ENCODE results near the gene MIOX. TPM values are rescaled to one million over a fixed set of nuclear protein-coding genes. Genes with fewer than 3 reads are reported as not detected.

The MIOX gene
- total and polyA plus RNA-seq, 9 of the 15 experiments (the other 6 are each of a cell fraction or from before 2014, with no cell fraction given): 0.08 TPM; not detected in 8

DNA sequence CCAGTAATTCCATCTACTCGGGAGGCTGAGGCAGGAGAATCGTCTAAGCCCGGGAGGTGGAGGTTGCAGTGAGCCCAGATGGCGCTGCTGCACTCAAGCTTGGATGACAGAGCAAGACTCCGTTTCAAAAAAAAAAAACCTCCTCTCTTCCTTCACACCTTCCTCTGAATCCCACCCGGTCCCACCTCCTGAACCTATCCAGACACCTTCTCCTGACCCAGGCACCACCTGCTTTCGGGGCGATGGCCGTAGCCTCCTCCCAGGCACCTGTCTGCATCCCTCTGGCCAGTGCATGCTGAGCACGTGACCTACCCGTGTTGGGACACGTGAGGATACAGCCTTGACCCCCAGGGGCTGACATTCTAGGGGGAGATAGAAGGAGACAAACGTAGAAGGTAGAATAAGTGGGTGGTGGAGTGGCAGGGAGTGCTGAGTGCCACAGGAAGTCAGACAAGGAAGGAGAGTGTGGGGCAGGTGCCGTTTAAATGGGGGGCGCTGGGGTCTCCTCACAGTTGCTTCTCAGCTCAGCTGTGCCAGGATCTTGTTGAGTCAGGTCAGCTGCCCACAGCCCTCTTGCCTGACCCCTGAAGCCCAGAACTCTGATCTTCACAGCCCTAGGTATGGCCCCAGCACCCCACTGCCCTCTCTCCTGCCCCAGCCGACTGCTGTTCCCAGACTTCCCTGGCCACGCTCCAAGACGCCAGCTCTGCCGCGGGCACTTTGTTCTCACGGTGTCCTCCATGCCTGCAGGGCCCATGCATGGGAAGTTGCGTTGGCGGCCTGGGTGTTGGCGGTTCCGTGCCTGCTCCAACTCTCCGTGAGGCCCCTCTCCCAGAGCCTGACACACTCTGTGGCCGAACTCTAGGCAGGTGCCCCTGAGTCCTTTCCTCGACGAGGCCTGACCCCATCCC is 1.2 kb upstream of the MIOX start:
- H4K20me1 ChIP-seq (replicated peaks; ENCODE audit: control insufficient read depth, insufficient read depth, low read length): no peaks in the 10 kb centered on the region
- H3K4me1 ChIP-seq (replicated peaks in 1 of 2; ENCODE audit: control insufficient read depth in 2 of 2, insufficient read depth in 2 of 2, low read length in 2 of 2): peaks cover 4 to 65% of the 10 kb centered on the region in 2 experiments; a peak in 3 of 5 replicates
- FAIRE-seq (no peak), ATAC-seq (peak; percentile 31), DNase-seq (ENCODE audit: extremely low read depth in 1 of 4, low spot score in 3 of 4) (peak in 1 of 4 experiments; percentile 16)
- 38% methylated on average over 23 of the region's 29 CpGs for WGBS (ENCODE audit: insufficient coverage, low coverage, missing lambda C conversion rate)
- no peak overlapping the region for H3K27ac ChIP-seq (ENCODE audit: extremely low read depth, low read depth, low read length)
- no peaks in the 10 kb centered on the region for H3K79me2 ChIP-seq (ENCODE audit: control insufficient read depth, insufficient read depth, low read length)
- in situ Hi-C loops (cut with MboI): no loop called here
- H3K9me3 ChIP-seq (replicated peaks; ENCODE audit: control insufficient read depth, insufficient read depth, low read depth, low read length): no peaks in the 10 kb centered on the region
- no TSS peak for BruUV-seq (replicated peaks)
- H3K27me3 ChIP-seq (ENCODE audit: control insufficient read depth in 2 of 2, insufficient read depth in 2 of 2, low read length in 2 of 2): no peaks in the 10 kb centered on the region
- intact Hi-C loops (cut with micrococcal nuclease): no loop called here
- no peak overlapping the region for H3K4me3 ChIP-seq
- no peaks in the 10 kb centered on the region for H3K36me3 ChIP-seq (ENCODE audit: control insufficient read depth, insufficient read depth, low read length)
- peak overlapping the region; percentile 45; the same call in 1 of the 2 replicates for H2AFZ ChIP-seq (ENCODE audit: low read depth, low read length)
- ChIA-PET POLR2A (interaction anchor here (0.6 to 1.4 kb wide), 6 partner anchors 13 to 331 kb away, joined by 3 to 6 read pairs (median 3); no protein-coding TSS in a partner anchor), CTCF (ENCODE audit: low intra/inter-chr PET ratio) (no interaction called here)
- H3K9ac ChIP-seq (ENCODE audit: insufficient read depth in 1 of 2, low read depth in 2 of 2, low read length in 2 of 2): no peak overlapping the region
- H3K9me1 ChIP-seq (ENCODE audit: control insufficient read depth, insufficient read depth, low read length): no peaks in the 10 kb centered on the region
- 0 out of 2 replicates have a peak overlapping the region, but pooled peaks have one; percentile 11 for H3K4me2 ChIP-seq (ENCODE audit: insufficient read depth, low read length)
- no peak for TF ChIP-seq E2F8 (IDR thresholded peaks at IDR 0.05; ENCODE audit: low read depth, partially characterized antibody)
- TF ChIP-seq ZNF174 (CRISPR knock-in tag; IDR thresholded peaks at IDR 0.05): no peak
- no peak for TF ChIP-seq SRSF7 (optimal IDR thresholded peaks at IDR 0.05; ENCODE audit: low read depth, low read length)
- TF ChIP-seq ZBTB33 (CRISPR knock-in tag; IDR thresholded peaks at IDR 0.05): peak; percentile 78
- TF ChIP-seq ZNF436 (CRISPR knock-in tag; IDR thresholded peaks at IDR 0.05): no peak
- TF ChIP-seq HDAC8 (tag; IDR thresholded peaks at IDR 0.05): no peak
- TF ChIP-seq ZBTB8A (IDR thresholded peaks at IDR 0.05; ENCODE audit: partially characterized antibody): no peak
- TF ChIP-seq SMARCB1 (IDR thresholded peaks at IDR 0.05; ENCODE audit: insufficient read length, low read depth): no peak
- no peak for TF ChIP-seq POU5F1 (IDR thresholded peaks at IDR 0.05; ENCODE audit: borderline replicate concordance, low read depth, low read length, partially characterized antibody)
- TF ChIP-seq, protein P1, sequence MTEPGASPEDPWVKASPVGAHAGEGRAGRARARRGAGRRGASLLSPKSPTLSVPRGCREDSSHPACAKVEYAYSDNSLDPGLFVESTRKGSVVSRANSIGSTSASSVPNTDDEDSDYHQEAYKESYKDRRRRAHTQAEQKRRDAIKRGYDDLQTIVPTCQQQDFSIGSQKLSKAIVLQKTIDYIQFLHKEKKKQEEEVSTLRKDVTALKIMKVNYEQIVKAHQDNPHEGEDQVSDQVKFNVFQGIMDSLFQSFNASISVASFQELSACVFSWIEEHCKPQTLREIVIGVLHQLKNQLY (CRISPR knock-in tag; conservative IDR thresholded peaks at IDR 0.05): no peak
- TF ChIP-seq USF2 (CRISPR knock-in tag; IDR thresholded peaks at IDR 0.05): peak; percentile 86
- peak; percentile 12; the same call in 1 of the 2 replicates for TF ChIP-seq EP400 (IDR thresholded peaks at IDR 0.05)
- no peak for TF ChIP-seq ZNF584 (CRISPR knock-in tag; IDR thresholded peaks at IDR 0.05; ENCODE audit: low read depth)
- no peak for TF ChIP-seq STAT5A (IDR thresholded peaks at IDR 0.05; ENCODE audit: borderline replicate concordance, low read length)
